ENCODE data around the gene RETREG1. TPM values are rescaled to one million over a fixed set of nuclear protein-coding genes. Genes with fewer than 3 reads are reported as not detected.

The RETREG1 gene
- total RNA-seq, 2 experiments from 2014 or later: 19.3 to 20.0 TPM

DNA sequence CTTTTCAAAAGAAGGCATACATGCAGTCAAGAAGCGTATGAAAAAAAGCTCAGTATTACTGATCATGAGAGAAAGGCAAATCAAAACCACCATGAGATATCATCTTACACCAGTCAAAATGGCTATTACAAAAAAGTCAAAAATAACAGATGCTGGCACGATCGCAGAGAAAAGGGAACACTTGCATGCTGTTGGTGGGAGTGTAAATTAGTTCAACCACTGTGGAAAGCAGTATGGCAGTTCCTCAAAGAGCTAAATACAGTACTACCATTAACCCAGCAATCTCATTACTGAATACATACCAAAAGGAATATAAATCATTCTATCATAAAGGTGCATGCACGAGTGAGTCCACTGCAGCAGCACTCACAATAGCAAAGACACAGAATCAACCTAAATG, 24.5 kb downstream of the RETREG1 start:
- intact Hi-C loops (cut with micrococcal nuclease): loop anchor here (2.0 kb wide), 1 partner anchor 15 kb away; no protein-coding TSS in a partner anchor
- Mint-ChIP-seq H3K27ac (no peak overlapping the region), H3K4me1 (ENCODE audit: low read depth) (peaks cover 53% of the 10 kb centered on the region), H3K36me3 (ENCODE audit: low read depth) (peaks cover 39% of the 10 kb centered on the region), H3K4me3 (no peak overlapping the region), H3K27me3 (ENCODE audit: low read depth) (no peaks in the 10 kb centered on the region), H3K9me3 (peaks cover 2% of the 10 kb centered on the region)
- no peak for DNase-seq
- CTCF ChIA-PET: no interaction called here

DNA sequence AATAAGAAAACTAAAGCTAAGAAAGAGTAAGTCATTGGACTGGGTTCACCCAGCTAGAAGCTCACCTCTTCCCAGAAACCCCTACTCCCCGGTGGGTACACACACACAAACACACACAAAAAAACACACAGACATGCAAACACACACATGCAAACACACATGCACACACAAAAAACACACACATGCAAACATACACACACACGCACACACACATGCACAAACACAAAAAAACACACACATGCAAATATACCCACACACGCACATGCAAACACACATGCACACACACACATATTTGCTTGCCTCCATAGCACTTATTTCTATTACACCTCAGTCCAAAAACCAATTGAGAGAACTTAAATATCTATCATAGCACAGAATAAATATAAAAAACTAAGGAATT, 26.1 kb downstream of the RETREG1 start:
- intact Hi-C loops (cut with micrococcal nuclease): no loop called here
- no peak for DNase-seq
- Mint-ChIP-seq H3K36me3 (ENCODE audit: low read depth) (peaks cover 39% of the 10 kb centered on the region), H3K9me3 (peaks cover 2% of the 10 kb centered on the region), H3K27me3 (ENCODE audit: low read depth) (no peaks in the 10 kb centered on the region), H3K4me1 (ENCODE audit: low read depth) (peaks cover 56% of the 10 kb centered on the region), H3K27ac (no peak overlapping the region), H3K4me3 (no peak overlapping the region)
- CTCF ChIA-PET: interaction anchor here (0.6 kb wide), 1 partner anchor 600 kb away, joined by 4 read pairs; no protein-coding TSS in a partner anchor

DNA sequence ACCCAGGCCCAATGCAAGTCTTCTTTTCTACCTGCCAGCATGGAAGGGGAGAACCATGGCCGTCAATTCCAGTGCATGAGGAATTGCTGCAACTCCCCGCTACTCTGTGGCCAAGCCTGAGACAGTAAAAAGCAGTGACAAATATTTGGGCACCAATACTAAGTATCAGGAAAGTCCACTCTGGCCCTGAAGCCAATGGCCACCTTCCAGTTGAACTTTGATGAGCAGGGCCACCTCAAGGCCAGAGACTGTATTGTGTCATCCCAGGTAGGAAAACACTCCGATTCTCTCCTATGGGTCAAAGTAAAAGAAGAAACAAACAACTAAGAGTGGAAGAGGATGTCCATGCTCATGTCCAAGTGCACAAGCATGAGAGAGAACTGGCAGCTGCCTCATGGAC, 27.1 kb downstream of the RETREG1 start:
- no peak overlapping the region for H3K27ac Mint-ChIP-seq
- intact Hi-C loops (cut with micrococcal nuclease): no loop called here
- H3K4me3 Mint-ChIP-seq: no peak overlapping the region
- no peak for DNase-seq
- peaks cover 2% of the 10 kb centered on the region for H3K9me3 Mint-ChIP-seq
- H3K36me3 Mint-ChIP-seq (ENCODE audit: low read depth): peaks cover 34% of the 10 kb centered on the region
- CTCF ChIA-PET: no interaction called here
- no peaks in the 10 kb centered on the region for H3K27me3 Mint-ChIP-seq (ENCODE audit: low read depth)
- peaks cover 55% of the 10 kb centered on the region for H3K4me1 Mint-ChIP-seq (ENCODE audit: low read depth)

DNA sequence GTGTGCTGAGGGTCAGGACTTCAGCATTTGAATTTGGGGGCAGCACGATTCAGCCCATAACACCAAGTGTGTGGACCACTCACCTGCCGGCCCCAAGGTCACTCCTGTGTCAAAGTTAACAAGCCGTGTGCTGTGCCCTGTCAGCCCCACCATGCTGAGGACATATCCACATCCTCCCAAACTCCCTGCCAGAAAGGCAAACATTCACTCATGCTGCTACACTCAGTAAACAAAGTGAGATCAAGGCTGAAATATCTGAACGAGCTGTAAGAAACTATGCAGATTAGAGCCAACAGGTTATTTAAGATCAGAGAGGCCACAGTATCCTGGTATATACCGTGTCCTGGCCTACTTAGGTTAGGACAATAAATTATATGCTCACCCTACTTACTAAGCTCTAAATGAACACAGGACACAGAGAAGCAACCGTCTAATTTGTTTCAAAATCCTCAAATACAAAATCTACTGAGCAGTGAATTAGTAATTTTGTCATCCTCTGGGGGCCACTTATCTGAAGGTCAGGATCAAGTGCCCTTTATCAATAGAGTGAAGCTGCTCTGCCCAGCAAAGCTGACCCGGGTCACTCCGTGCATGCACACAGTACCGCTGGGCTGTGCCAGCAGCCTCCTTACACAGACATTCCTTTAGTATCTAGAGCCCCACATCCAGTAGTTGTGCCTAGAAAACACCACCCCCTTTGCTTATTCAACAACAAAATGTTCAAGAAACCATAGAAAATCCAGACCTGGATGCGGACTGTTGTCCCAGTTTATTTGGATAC, 28.2 kb downstream of the RETREG1 start:
- H3K27ac Mint-ChIP-seq: no peak overlapping the region
- H3K4me1 Mint-ChIP-seq (ENCODE audit: low read depth): peaks cover 50% of the 10 kb centered on the region
- H3K27me3 Mint-ChIP-seq (ENCODE audit: low read depth): no peaks in the 10 kb centered on the region
- no peak overlapping the region for H3K4me3 Mint-ChIP-seq
- H3K36me3 Mint-ChIP-seq (ENCODE audit: low read depth): peaks cover 30% of the 10 kb centered on the region
- H3K9me3 Mint-ChIP-seq: peaks cover 2% of the 10 kb centered on the region
- CTCF ChIA-PET: interaction anchor here (0.8 kb wide), 1 partner anchor 9 kb away, joined by 3 read pairs; no protein-coding TSS in a partner anchor
- DNase-seq: no peak
- intact Hi-C loops (cut with micrococcal nuclease): no loop called here

DNA sequence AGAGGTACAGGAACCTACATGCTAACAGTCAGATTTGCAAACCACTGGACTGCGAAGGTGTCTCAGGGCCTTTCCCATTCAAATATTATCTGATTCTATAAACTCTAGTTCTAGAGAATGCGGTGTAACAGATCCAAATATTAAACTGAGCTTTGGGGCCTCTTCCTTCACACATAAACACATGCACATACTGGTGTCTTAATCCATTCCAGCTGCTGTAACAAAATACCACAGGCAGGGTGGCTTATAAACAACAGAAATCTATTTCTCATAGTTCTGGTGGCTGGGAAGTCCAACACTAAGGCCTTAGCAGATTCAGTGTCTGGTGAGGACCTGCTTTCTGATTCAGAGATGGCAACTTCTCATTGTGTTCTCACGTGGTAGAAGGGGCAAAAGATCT, 30.2 kb downstream of the RETREG1 start:
- H3K27ac Mint-ChIP-seq: no peak overlapping the region
- peaks cover 29% of the 10 kb centered on the region for H3K36me3 Mint-ChIP-seq (ENCODE audit: low read depth)
- H3K4me1 Mint-ChIP-seq (ENCODE audit: low read depth): peaks cover 29% of the 10 kb centered on the region
- intact Hi-C loops (cut with micrococcal nuclease): no loop called here
- H3K27me3 Mint-ChIP-seq (ENCODE audit: low read depth): no peaks in the 10 kb centered on the region
- H3K4me3 Mint-ChIP-seq: no peak overlapping the region
- CTCF ChIA-PET: interaction anchor here (1.1 to 2.3 kb wide), 7 partner anchors 9 to 157 kb away, joined by 3 to 9 read pairs (median 6); no protein-coding TSS in a partner anchor
- no peak for DNase-seq
- H3K9me3 Mint-ChIP-seq: peaks cover 2% of the 10 kb centered on the region

DNA sequence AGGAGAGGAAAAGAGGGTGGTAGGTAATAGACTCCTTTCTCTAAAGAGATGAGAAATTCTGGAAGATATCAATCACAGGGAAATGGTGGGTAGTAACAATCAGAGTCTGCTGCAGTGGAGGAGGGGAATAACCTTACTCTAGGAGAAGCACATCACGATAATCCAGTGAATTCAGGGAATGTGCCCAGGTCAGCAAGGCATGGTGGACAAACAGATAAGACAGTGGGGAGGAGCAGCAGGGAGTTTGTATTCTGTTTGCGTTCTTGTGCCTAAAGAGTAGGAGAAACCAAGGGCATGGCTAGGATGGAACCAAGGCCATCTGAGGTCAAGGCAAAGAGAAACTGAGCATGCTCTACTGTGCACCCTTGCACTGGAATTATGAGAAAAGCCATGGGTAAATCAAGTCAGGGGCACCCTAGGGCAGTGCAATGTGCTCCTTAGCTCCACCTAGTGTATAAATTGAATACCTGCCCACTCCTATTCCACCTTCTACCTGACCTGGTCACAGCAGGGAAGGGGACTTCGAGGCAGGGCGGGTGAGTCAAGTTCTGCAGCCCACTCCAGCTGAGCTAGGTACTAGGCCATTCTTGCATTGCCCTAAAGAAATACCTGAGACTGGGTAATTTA, 31.6 kb downstream of the RETREG1 start:
- CTCF ChIA-PET: interaction anchor here (0.9 to 2.3 kb wide), 10 partner anchors 8 to 95 kb away, joined by 3 to 9 read pairs (median 4); no protein-coding TSS in a partner anchor
- H3K36me3 Mint-ChIP-seq (ENCODE audit: low read depth): peaks cover 24% of the 10 kb centered on the region
- intact Hi-C loops (cut with micrococcal nuclease): no loop called here
- no peak overlapping the region for H3K27ac Mint-ChIP-seq
- DNase-seq: peak; percentile 8
- no peaks in the 10 kb centered on the region for H3K27me3 Mint-ChIP-seq (ENCODE audit: low read depth)
- H3K4me3 Mint-ChIP-seq: no peak overlapping the region
- peaks cover 24% of the 10 kb centered on the region for H3K4me1 Mint-ChIP-seq (ENCODE audit: low read depth)
- H3K9me3 Mint-ChIP-seq: peaks cover 2% of the 10 kb centered on the region

DNA sequence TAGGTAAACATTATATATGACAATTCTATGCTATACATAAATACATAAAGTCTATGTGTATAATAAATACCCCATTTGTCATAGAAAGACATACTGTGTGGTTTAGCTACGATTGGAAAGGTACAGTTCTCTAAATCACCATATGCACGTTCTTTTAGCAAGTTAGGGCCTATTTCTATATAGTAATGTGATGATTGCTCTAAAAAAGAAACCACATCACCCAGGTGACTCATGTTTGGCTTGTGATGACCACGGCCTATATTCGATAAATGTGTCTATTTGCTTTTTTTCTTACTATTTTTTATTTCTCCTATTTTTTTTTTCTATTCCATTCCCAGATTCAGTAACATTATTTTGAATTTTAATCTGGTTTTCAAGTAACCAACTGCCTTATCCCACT, 34.7 kb downstream of the RETREG1 start:
- H3K36me3 Mint-ChIP-seq (ENCODE audit: low read depth): peaks cover 11% of the 10 kb centered on the region
- H3K27me3 Mint-ChIP-seq (ENCODE audit: low read depth): no peaks in the 10 kb centered on the region
- CTCF ChIA-PET: no interaction called here
- intact Hi-C loops (cut with micrococcal nuclease): no loop called here
- DNase-seq: no peak
- peaks cover 5% of the 10 kb centered on the region for H3K9me3 Mint-ChIP-seq
- H3K4me3 Mint-ChIP-seq: no peak overlapping the region
- H3K27ac Mint-ChIP-seq: no peak overlapping the region
- H3K4me1 Mint-ChIP-seq (ENCODE audit: low read depth): peaks cover 30% of the 10 kb centered on the region

DNA sequence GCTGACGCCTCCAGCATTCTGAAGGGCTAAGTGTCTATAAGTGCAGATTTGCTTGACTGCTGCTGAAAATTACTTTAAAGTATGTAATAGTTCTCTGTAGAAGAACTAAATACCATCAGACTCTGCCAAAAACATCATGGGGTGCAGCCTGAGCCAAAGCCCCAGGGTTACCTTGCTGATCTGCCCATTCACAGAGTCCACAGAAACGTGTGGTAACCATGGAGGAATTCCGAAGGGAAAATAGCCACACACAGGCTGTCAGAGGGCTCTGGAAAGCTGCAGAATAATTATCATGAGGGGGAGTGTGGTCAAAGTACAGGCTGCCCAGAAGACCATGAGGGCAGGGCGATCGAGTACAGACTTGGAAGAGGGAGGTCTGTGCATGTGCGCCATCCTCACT, 36.4 kb downstream of the RETREG1 start:
- Mint-ChIP-seq H3K4me1 (ENCODE audit: low read depth) (peaks cover 27% of the 10 kb centered on the region), H3K27me3 (ENCODE audit: low read depth) (no peaks in the 10 kb centered on the region), H3K4me3 (no peak overlapping the region), H3K9me3 (peaks cover 5% of the 10 kb centered on the region), H3K27ac (no peak overlapping the region), H3K36me3 (ENCODE audit: low read depth) (peaks cover 8% of the 10 kb centered on the region)
- intact Hi-C loops (cut with micrococcal nuclease): no loop called here
- CTCF ChIA-PET: no interaction called here
- no peak for DNase-seq

DNA sequence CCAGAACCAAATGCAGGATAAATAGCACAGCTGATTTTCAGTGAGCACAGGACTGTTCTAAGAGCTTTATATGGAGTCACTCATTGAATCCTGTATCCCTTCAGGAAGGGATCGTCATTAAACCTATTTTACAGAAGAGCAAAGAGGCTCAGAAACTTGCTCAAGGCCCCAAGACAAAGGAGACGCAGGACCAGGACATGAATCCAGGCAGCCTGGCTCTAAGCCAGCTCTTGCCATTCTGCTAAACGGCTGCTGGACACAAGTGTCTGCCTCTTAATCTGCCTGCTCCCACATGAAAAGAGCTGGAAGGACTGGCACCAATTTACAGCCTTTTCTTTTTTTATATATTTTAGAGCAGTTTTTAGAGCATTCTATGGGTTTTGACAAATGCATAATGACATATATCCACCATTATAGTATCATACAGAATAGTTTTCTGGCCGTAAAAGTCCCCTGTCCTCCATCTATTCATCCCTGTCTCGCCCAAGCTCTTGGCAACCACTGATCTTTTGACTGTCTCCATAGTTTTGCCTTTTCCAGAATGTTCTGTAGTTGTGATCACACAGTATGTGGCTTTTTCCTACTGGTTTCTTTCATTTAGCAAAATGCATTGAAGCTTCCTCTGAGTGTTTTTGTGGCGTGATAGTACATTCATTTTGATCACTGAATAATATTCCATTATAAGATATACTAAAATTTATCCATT, 37.5 kb downstream of the RETREG1 start:
- DNase-seq: no peak
- Mint-ChIP-seq H3K36me3 (ENCODE audit: low read depth) (peaks cover 8% of the 10 kb centered on the region), H3K9me3 (peaks cover 5% of the 10 kb centered on the region), H3K27ac (no peak overlapping the region), H3K4me3 (no peak overlapping the region), H3K4me1 (ENCODE audit: low read depth) (peaks cover 24% of the 10 kb centered on the region), H3K27me3 (ENCODE audit: low read depth) (no peaks in the 10 kb centered on the region)
- CTCF ChIA-PET: interaction anchor here (0.6 to 0.9 kb wide), 2 partner anchors 9 to 30 kb away, joined by 3 read pairs; no protein-coding TSS in a partner anchor
- intact Hi-C loops (cut with micrococcal nuclease): no loop called here

DNA sequence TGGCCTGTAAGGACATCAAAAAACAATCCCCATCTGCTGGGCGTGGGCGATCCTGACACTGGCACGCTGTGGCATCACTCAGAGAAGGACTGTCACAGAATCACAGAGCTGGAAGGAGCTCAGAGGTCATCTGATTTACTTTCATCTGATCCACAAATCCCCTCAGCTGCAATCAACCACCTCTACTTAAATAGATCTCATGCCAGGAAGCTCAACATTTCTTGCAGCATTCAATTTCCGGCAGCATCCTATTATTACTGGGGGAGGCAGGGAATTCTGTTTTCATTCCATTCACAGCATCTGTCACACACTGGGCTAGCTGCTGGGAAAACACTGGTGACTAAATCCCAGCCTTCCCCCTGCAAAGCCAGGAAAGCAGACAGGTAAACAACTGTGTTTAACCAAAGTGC, 38.3 kb downstream of the RETREG1 start:
- no peak for DNase-seq
- Mint-ChIP-seq H3K4me1 (ENCODE audit: low read depth) (peaks cover 26% of the 10 kb centered on the region), H3K36me3 (ENCODE audit: low read depth) (peaks cover 8% of the 10 kb centered on the region), H3K9me3 (peaks cover 5% of the 10 kb centered on the region), H3K4me3 (no peak overlapping the region), H3K27me3 (ENCODE audit: low read depth) (no peaks in the 10 kb centered on the region), H3K27ac (no peak overlapping the region)
- intact Hi-C loops (cut with micrococcal nuclease): no loop called here
- CTCF ChIA-PET: interaction anchor here (0.6 to 0.9 kb wide), 2 partner anchors 29 to 88 kb away, joined by 3 read pairs; no protein-coding TSS in a partner anchor

DNA sequence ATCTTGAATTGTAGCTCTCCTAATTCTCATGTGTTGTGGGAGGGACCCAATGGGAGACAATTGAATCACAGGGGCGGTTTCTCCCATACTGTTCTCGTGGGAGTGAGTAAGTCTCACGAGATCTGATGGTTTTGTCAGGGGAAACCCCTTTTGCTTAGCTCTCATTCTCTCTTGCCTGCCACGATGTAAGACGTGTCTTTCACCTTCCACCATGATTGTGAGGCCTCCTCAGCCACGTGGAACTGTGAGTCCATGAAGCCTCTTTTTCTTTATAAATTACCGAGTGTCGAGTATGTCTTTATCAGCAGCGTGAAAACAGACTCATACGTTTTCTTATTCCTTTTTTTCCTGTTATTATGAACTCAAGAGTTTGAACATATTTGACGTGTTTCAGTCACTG, 39.1 kb downstream of the RETREG1 start:
- Mint-ChIP-seq H3K9me3 (peaks cover 5% of the 10 kb centered on the region), H3K27ac (peak overlapping the region; percentile 3), H3K27me3 (ENCODE audit: low read depth) (no peaks in the 10 kb centered on the region), H3K36me3 (ENCODE audit: low read depth) (peaks cover 8% of the 10 kb centered on the region), H3K4me1 (ENCODE audit: low read depth) (peaks cover 28% of the 10 kb centered on the region), H3K4me3 (no peak overlapping the region)
- CTCF ChIA-PET: interaction anchor here (0.6 to 0.8 kb wide), 2 partner anchors 8 to 89 kb away, joined by 3 to 4 read pairs; no protein-coding TSS in a partner anchor
- peak; percentile 38 for DNase-seq
- intact Hi-C loops (cut with micrococcal nuclease): loop anchor here (2.0 kb wide), 1 partner anchor 15 kb away; no protein-coding TSS in a partner anchor
